Activated CD4-positive, alpha-beta T cell treated with anti-CD3 and anti-CD28 coated beads for 48 hours (primary cell): ENCODE measurements around the gene FGD6.
A peak's percentile ranks its signal among the peaks of the same experiment; 100 is the strongest.

Experiments used
- DNase-seq: peaks from one replicate; pipeline ENCODE4 v3.0.0-alpha.2; 2020

The FGD6 gene

DNA sequence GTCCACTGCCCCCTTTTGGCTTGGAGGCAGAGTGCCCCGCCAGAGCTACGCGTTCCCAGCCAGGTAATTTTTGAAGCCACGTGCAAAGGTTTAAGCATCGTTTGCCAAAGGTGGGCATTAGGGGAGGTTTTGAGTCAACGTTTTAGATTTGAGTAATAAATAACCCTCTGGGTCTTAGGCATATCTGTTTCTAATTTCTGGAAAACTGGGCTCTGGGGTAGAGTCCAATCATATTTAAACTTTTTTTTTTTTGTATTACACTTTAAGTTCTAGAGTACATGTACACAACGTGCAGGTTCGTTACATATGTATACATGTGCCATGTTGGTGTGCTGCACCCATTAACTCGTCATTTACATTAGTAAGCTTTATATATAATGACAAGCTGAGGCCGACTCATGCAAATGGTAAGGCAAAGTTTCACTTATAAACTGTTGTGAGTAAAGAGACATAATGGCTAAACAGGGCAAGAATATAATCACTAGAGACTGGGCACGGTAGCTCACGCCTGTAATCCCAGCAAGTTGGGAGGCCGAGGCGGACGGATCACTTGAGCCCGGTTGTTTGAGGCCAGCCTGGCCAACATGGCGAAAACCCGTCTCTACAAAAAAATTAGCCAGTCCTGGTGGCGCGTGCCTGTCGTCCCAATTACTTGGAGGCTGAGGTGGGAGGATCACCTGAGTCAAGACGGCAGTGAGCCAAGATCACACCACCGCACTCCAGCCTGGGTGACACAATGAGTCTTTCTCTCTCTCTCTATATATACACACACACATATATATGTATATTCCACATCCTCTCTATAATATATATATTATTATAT, 143.4 kb downstream of the FGD6 start:
- no peak for DNase-seq

DNA sequence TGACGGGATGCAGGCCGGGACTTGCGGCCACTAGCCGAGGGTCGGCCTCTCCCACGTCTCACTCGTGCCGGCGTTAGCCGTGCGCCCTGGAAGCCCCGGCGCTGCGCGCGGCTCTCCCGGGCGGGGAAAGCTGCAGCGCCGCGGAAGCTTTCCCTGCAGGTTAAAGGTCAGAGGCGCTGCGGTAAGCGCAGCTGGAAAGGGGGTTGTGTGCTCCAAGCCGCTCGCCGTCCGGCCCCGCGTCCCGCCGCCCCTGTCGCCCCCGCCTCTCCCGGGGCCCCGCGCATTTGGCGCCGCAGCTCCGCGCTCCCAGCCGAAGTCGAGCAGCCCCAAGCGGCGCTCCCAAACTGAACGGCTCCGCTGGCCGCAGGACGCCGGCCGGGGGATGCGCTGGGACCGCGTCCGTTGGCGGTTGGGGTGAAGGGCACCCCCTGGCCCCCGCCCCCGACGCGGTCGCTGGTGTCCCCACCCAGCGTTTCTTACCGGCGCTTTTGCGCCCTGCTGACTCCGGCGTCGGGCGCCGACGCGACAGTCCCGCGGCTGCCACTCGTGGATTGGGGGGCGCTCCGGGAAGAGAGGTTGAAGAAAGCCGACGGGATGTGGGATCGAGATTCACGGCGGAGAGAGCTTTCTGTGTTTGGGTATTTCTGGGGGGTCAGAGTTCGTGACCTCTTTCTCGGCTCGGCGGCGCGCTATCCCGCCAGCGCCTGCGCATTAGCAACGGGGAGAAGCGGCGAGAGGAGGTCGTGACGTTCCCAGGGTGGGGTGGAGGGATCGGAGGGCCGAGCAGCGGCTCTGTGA, 144.2 kb downstream of the FGD6 start, which contains the start of gene NR2C1:
Gene NR2C1 (minus strand): TSS at position 719 of the 798 bp plus-strand sequence. CDS start 6,234 bp downstream, outside the sequence.
- DNase-seq: peak; percentile 95

DNA sequence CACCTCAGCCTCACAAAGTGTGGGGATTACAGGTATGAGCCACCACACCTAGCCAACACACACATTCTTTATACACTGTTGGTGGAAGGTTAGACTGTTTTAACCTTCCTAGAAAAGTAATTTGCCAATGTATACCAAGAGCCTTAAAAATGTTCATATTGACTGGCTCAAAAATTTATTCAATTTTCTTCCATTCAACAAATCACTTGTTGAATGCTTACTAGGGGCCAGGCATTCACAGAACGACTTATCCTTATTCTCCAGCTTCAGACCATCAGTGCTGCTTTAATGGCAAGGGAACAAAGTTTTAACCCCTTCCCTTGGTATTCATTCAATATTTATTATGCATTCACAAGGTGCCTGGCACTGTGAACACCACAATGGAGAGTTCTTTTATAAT, 146.9 kb downstream of the FGD6 start:
- no peak for DNase-seq

DNA sequence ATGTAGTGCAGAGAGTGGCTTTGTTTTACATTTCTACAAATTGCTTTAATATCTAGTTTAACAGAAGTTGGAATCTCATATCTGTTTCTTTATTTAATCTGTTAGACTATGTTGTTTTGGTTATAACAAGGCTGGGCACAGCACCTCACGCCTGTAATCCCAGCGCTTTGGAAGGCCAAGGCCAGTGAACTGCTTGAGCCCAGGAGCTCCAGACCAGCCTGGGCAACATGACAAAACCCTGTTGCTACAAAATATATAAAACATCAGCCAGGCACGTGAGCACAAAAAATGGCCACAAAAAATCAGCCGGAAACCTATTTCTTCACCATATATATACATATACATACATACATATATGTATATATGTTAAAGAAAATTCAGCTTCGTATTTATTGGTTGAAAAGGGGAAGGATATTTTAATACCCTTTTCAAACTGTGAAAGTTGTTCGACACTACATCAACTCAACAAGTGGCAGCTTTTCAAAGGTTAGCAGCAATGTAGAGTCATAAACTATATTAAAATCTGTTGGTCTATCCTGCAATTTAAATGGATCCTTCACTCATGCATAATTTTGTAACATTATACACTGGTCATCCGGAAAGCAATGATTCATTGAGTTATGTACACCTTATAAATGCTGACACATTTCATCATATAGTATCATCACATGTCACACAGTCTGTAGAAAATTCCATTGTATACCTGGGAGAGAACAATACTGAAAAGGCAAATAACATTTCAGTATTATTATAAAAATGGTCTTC, 151.0 kb downstream of the FGD6 start:
- no peak for DNase-seq

DNA sequence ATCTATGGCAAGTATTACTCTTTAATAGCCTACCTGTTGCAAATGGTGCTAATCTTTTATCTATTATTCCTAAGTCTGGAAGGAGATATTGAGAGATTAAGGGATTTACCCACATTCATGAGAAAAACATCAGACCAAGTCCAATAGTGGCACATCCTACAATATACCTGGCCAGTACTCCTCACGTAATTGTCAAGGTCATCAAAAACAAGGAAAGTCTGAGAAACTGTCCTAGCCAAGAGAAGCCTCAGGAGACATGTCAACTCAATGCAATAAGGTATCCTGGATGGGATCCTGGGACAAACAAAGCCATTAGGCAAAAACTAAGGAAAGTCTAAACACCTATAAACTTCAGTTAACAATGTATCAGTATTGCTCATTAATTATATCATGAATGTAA, 156.3 kb downstream of the FGD6 start:
- no peak for DNase-seq

DNA sequence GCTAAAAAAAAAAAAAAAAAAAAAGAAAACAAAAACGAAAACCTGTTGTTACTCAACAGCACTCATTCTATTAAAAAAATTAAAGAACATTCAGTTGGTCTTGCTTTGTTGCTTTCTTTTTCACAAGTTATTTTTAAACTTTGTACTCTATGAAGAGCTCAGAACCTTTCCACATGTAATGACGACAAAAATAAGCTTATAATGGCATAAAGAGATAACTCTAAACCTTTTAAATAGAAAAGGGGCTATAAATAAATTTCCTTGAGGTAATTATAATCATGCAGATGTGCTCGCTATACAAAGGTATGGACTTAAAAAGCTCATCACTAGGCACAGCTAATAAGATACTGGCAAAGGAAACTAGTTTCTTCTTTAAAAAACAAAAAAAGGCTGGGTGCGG, 157.3 kb downstream of the FGD6 start:
- no peak for DNase-seq

DNA sequence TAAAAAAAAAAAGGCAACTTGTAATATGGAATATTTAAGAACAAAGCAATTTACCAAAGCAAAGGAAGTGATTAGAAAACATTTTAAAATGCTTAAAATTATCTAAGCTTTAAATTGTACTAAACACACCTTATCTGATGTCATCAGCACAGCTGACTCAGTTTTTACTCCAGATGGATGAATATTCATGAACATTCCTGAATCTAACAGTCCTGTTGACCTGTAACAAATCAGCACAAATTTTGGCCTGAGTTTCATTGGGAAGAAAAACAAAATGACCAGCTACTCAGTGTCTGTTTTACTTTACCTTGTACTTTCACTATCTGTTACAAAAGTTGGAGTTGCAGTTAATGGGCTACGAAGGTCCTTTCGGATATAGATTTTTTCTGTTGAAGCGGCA, 159.8 kb downstream of the FGD6 start:
- DNase-seq: no peak

DNA sequence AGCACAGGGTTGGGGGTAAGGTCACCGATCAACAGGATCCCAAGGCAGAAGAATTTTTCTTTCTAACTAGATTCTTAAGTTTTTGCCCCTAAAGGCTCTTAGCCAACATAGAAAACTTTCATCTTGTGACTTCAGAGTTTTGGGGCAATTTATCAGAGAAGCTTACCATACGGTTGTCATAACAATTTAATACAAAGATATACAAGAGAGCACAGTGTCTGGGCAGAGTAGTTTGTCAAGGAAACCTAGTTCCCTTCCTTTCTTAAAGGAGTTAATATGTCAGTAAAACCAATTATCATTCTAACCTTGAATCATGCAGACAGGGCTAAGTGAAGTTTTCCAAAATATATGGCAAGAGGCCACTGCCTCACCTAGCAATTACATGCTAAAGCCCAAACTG, 162.2 kb downstream of the FGD6 start:
- no peak for DNase-seq

DNA sequence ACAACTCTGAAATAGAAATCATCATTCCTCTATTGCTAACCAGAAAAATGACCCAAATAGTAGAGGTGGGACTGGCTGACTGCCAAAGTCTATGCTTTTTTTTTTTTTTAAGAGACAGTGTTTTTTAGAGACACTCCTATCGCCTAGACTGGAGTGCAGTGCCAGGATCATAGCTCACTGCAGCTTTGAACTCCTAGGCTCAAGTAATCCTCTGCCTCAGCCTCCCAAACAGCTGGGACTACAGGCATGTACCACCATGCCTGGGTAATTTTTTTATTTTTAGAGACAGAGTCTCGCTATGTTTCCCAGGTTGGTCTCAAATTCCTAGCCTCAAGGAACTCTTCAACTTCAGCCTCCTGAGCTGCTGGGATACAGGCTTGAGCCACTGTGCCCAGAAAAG, 163.1 kb downstream of the FGD6 start:
- DNase-seq: no peak

DNA sequence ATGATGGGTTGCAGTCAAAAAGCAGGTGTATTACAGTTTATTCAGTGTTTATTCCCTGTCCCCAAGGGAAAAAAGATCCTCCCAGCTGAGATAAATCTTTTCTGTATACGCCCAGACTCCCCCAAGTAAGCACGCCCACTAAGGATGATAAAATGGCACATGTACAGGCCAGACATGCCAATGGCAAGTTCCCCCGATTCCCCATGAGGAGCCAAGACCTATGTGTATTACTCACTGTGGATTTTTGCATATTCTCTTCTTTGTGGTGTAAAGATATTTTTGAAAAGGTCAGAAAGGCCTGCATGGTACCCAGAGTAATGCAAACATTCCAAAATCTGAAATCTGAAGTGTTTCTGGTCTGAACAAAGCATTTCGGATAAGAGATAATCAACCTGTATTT, 166.0 kb downstream of the FGD6 start:
- DNase-seq: no peak

DNA sequence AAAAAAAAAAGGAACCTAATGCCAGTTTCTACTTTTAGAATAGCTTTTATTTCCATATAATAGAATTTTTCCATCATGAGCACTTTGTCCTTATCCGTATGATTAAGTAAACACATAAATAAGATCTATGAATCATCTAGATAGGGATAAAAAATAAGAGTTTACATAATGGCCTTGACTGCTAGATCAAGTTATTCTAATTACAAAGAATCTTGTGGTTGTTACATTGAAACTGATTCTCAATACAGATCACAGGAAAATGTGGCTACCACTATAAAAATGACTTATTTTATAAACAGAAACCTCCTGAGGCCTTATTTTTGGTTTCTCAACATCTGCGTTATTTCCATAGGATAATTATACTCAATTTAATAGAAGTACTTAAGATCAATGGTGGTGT, 179.4 kb downstream of the FGD6 start:
- no peak for DNase-seq

DNA sequence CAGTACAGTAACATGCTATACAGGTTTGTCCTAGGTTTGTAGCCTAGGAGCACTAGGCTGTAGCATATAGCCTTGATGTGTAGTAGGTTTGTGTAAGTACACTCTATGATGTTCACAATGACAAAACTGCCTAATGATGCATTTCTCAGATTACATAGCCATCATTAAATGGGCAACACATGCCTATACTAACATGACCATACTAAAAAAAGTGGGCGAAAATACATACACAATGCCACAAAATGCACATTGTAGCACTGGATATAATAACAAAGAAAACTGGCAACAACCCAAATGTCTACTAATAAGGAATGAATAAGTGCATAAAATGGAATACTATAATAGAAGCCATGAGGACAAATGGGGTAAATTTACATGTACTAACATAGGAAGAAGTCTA, 182.5 kb downstream of the FGD6 start:
- no peak for DNase-seq
